Ovary (tissue), 3 donors: ENCODE results near the gene ZNF319.

Experiments
- EP300 ChIP-seq: sonication (generic); formaldehyde crosslinking; IDR thresholded peaks from one replicate; pipeline ENCODE4 v1.6.1; 2017; ENCODE audit warnings: antibody characterized with exemption
- POLR2A ChIP-seq: fragments of 450-650 bp; IDR thresholded peaks from one replicate; pipeline ENCODE4 v1.6.1; 2017; ENCODE audit warnings: antibody characterized with exemption, mild to moderate bottlenecking, moderate library complexity
- TF ChIP-seq, protein P1 (sequence below), 3 donors: fragments of 450-650 bp in 2 of 3; fragments of 200-600 bp in 1 of 3; IDR thresholded peaks; one replicate each; pipeline versions ENCODE4 v1.5.1 to v1.8.0; 2016 to 2022; ENCODE audit warnings: antibody characterized with exemption in 3 of 3, mild to moderate bottlenecking in 1 of 3
- donor health status: DM: no; HTN: no; CAD: no.

DNA sequence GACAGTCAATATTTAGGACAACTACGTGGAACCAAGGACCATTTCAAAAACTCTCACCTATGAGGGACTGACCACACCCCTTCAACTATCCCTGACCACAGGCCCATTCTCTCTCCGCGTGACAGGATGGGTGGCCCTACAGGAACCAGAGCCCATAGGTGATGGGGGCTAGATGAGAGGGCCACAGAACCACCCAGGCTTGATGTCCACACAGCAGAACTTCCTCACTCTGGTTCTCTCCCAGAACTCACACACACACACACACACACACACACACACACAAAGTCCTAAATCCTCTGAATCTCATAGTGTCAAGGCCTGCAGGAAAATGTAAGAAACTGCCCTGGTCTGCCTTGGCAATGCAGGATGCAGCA, 1.5 kb downstream of the ZNF319 start:
- TF ChIP-seq, protein P1, sequence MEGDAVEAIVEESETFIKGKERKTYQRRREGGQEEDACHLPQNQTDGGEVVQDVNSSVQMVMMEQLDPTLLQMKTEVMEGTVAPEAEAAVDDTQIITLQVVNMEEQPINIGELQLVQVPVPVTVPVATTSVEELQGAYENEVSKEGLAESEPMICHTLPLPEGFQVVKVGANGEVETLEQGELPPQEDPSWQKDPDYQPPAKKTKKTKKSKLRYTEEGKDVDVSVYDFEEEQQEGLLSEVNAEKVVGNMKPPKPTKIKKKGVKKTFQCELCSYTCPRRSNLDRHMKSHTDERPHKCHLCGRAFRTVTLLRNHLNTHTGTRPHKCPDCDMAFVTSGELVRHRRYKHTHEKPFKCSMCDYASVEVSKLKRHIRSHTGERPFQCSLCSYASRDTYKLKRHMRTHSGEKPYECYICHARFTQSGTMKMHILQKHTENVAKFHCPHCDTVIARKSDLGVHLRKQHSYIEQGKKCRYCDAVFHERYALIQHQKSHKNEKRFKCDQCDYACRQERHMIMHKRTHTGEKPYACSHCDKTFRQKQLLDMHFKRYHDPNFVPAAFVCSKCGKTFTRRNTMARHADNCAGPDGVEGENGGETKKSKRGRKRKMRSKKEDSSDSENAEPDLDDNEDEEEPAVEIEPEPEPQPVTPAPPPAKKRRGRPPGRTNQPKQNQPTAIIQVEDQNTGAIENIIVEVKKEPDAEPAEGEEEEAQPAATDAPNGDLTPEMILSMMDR (IDR thresholded peaks at IDR 0.05): no peak
- TF ChIP-seq POLR2A (no peak), EP300 (no peak)
